ENCODE data around the gene ATP5MK. TPM values are rescaled to one million over a fixed set of nuclear protein-coding genes. Genes with fewer than 3 reads are reported as not detected.

Gene ATP5MK
- total RNA-seq, 1 experiment from 2014 or later = 556 TPM

DNA sequence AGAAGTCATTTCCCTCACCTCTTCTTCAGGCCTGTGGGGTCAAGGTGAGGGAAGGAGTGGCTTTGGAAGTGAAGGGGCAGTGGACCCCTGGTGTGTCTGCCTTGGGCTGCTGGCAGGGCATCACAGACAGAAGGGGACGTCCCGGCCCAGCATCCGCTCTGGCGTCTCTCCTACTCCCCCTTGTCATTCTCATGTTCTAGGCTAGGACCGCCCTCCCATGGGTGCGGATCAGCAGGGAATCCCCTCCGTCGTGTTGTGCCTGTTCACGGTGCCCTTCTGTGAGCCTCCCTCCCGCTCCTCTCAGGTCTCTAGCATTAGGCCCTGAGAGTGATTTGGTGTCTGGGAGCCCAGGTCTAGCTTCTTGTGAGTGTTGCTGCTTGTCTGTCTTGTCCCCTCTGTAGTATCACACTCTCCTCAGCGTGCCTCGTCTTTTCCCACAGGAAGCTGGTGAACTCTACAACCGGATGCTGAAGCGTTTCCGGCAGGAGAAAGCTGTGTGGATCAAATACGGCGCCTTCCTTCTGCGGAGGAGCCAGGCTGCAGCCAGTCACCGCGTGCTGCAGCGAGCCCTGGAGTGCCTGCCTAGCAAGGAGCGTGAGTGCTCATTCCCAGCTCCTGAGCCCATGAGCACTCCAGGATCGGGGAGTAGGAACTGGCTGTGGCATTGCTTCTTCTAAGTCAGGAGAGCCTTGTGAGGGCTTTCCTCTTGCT lies 47.4 kb upstream of the ATP5MK start:
- peaks cover 80 to 84% of the 10 kb centered on the region in 2 experiments for H3K36me3 ChIP-seq (ENCODE audit: control insufficient read depth in 1 of 2, insufficient read depth in 2 of 2, low read length in 2 of 2)
- H2AFZ ChIP-seq (ENCODE audit: low read depth, low read length, poor library complexity, severe bottlenecking) = no peak overlapping the region
- H3K27ac ChIP-seq (ENCODE audit: low read depth, low read length) = no peak overlapping the region; the same call in 1 of the 2 replicates
- no peak overlapping the region for H3K4me3 ChIP-seq (replicated peaks in 1 of 2; ENCODE audit: low read depth in 1 of 2, low read length in 2 of 2)
- no peaks in the 10 kb centered on the region for H4K20me1 ChIP-seq (ENCODE audit: insufficient read depth)
- POLR2A ChIA-PET = no interaction called here
- no TSS peak for BruUV-seq (replicated peaks)
- RAD21 ChIA-PET (ENCODE audit: low non-redundant PET in 1 of 2, low total read pairs in 2 of 2, uncharacterized antibody in 2 of 2, unreplicated experiment in 2 of 2) = no interaction called here
- no peaks in the 10 kb centered on the region for H3K9me2 ChIP-seq (ENCODE audit: insufficient read depth)
- no peaks in the 10 kb centered on the region for H3K27me3 ChIP-seq (ENCODE audit: insufficient read depth, low read length)
- no peak overlapping the region for H3K4me2 ChIP-seq (ENCODE audit: low read length)
- H3K79me2 ChIP-seq (ENCODE audit: insufficient read depth, low read length) = peaks cover 8% of the 10 kb centered on the region
- H3K9me3 ChIP-seq (ENCODE audit: control insufficient read depth in 1 of 2, insufficient read depth in 1 of 2, low read depth in 1 of 2, low read length in 2 of 2) = no peaks in the 10 kb centered on the region
- peaks cover 0 to 7% of the 10 kb centered on the region in 2 experiments; a peak in 1 of 4 replicates for H3K4me1 ChIP-seq (ENCODE audit: control insufficient read depth in 1 of 2, insufficient read depth in 2 of 2, low read length in 2 of 2)
- CTCF ChIA-PET = no interaction called here
- ATAC-seq = no peak
- intact Hi-C loops (cut with micrococcal nuclease) = no loop called here
- DNase-seq (ENCODE audit: low read depth, low spot score) = no peak
- TF ChIP-seq JUND (IDR thresholded peaks at IDR 0.05) = no peak
- no peak for TF ChIP-seq RAD21 (IDR thresholded peaks at IDR 0.05; ENCODE audit: low read depth)
- TF ChIP-seq ZNF274 (IDR thresholded peaks at IDR 0.05; ENCODE audit: low read depth, low read length) = no peak
- no peak for TF ChIP-seq CBX3 (IDR thresholded peaks at IDR 0.05; ENCODE audit: low read depth)
- no peak for TF ChIP-seq TCF7L2 (IDR thresholded peaks at IDR 0.05; ENCODE audit: borderline replicate concordance, extremely low read depth, insufficient read depth, insufficient read length)
- TF ChIP-seq FOSL1 (IDR thresholded peaks at IDR 0.05; ENCODE audit: low read depth) = no peak
- no peak for TF ChIP-seq SRF (IDR thresholded peaks at IDR 0.05; ENCODE audit: low read depth)
- TF ChIP-seq ELF1 (IDR thresholded peaks at IDR 0.05; ENCODE audit: borderline replicate concordance, low read depth) = no peak
- TF ChIP-seq, protein P1, sequence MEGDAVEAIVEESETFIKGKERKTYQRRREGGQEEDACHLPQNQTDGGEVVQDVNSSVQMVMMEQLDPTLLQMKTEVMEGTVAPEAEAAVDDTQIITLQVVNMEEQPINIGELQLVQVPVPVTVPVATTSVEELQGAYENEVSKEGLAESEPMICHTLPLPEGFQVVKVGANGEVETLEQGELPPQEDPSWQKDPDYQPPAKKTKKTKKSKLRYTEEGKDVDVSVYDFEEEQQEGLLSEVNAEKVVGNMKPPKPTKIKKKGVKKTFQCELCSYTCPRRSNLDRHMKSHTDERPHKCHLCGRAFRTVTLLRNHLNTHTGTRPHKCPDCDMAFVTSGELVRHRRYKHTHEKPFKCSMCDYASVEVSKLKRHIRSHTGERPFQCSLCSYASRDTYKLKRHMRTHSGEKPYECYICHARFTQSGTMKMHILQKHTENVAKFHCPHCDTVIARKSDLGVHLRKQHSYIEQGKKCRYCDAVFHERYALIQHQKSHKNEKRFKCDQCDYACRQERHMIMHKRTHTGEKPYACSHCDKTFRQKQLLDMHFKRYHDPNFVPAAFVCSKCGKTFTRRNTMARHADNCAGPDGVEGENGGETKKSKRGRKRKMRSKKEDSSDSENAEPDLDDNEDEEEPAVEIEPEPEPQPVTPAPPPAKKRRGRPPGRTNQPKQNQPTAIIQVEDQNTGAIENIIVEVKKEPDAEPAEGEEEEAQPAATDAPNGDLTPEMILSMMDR (IDR thresholded peaks at IDR 0.05 in 2 of 3, conservative IDR thresholded peaks at IDR 0.05 in 1 of 3; ENCODE audit: borderline replicate concordance in 1 of 3, insufficient read depth in 1 of 3, low read depth in 2 of 3, low read length in 2 of 3) = no peak
- no peak for TF ChIP-seq SIN3A (IDR thresholded peaks at IDR 0.05; ENCODE audit: low read depth)
- TF ChIP-seq ZFX (IDR thresholded peaks at IDR 0.05) = no peak
- TF ChIP-seq MAX (IDR thresholded peaks at IDR 0.05) = no peak
- TF ChIP-seq, protein P2, sequence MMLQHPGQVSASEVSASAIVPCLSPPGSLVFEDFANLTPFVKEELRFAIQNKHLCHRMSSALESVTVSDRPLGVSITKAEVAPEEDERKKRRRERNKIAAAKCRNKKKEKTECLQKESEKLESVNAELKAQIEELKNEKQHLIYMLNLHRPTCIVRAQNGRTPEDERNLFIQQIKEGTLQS (IDR thresholded peaks at IDR 0.05) = no peak
- TF ChIP-seq, protein P3, sequence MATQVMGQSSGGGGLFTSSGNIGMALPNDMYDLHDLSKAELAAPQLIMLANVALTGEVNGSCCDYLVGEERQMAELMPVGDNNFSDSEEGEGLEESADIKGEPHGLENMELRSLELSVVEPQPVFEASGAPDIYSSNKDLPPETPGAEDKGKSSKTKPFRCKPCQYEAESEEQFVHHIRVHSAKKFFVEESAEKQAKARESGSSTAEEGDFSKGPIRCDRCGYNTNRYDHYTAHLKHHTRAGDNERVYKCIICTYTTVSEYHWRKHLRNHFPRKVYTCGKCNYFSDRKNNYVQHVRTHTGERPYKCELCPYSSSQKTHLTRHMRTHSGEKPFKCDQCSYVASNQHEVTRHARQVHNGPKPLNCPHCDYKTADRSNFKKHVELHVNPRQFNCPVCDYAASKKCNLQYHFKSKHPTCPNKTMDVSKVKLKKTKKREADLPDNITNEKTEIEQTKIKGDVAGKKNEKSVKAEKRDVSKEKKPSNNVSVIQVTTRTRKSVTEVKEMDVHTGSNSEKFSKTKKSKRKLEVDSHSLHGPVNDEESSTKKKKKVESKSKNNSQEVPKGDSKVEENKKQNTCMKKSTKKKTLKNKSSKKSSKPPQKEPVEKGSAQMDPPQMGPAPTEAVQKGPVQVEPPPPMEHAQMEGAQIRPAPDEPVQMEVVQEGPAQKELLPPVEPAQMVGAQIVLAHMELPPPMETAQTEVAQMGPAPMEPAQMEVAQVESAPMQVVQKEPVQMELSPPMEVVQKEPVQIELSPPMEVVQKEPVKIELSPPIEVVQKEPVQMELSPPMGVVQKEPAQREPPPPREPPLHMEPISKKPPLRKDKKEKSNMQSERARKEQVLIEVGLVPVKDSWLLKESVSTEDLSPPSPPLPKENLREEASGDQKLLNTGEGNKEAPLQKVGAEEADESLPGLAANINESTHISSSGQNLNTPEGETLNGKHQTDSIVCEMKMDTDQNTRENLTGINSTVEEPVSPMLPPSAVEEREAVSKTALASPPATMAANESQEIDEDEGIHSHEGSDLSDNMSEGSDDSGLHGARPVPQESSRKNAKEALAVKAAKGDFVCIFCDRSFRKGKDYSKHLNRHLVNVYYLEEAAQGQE (IDR thresholded peaks at IDR 0.05; ENCODE audit: low read depth) = no peak
- no peak overlapping the region for H3K9ac ChIP-seq (ENCODE audit: low read length)

Measured in HCT116 (cell line).